K562 (cell line): ENCODE data around the gene ADI1. TPM values are rescaled to one million over a fixed set of nuclear protein-coding genes. Genes with fewer than 3 reads are reported as not detected.

Source experiments
- ATAC-seq: fragments of 200-7000 bp; cut with Tn5 transposase; 3 replicates; pipeline ENCODE4 v1.9.1; 2020; ENCODE audit warnings: moderate library complexity
- BruUV-seq: library from RNA; stranded (reverse); fragments of 400-500 nt; replicated peaks from 2 replicates; lab custom pipeline; 2021; lab: Mats Ljungman, UMichigan
- CTCF ChIA-PET: fragments of 300-600 bp; formaldehyde crosslinking; extraction: SDS; loops from one replicate; lab custom pipeline; 2021; ENCODE audit warnings: low intra/inter-chr PET ratio; lab: Yijun Ruan, JAX
- POLR2A ChIA-PET: fragments of 300-600, 350-650 bp; sonication (Branson Sonifier 250); formaldehyde crosslinking; extraction: SDS; loops from one replicate; lab custom pipeline; 2021; ENCODE audit warnings: antibody characterized with exemption, inconsistent platforms; lab: Yijun Ruan, JAX
- DNase-seq, 4 experiments: peaks; one replicate each; pipeline versions ENCODE4 v3.0.0 to v3.0.0-alpha.2; 2011 to 2018; ENCODE audit warnings: low spot score in 3 of 4, mixed read lengths in 3 of 4; ENCODE audit errors: extremely low read depth in 1 of 4
- FAIRE-seq: peaks from 2 replicates; lab custom pipeline; 2011; peaks lifted over from hg19 to GRCh38; lab: Jason Lieb, UNC
- H2AFZ ChIP-seq: 2 replicates; pipeline ENCODE4 v1.6.0; 2011; ENCODE audit warnings: low read depth, low read length, control low read depth, inconsistent platforms
- H3K27ac ChIP-seq: fragments of 200-600 bp; 3 replicates; pipeline ENCODE4 v1.8.0; 2011; ENCODE audit warnings: low read depth, mild to moderate bottlenecking, control low read depth, inconsistent platforms, low read length, moderate library complexity, mixed read lengths; ENCODE audit errors: extremely low read depth
- H3K27me3 ChIP-seq, 2 experiments: fragments of 300-600 bp in 1 of 2; 2 replicates in 1 of 2; 3 replicates in 1 of 2; pipeline versions ENCODE4 v1.6.0 to v1.8.0; 2011; ENCODE audit warnings: inconsistent platforms in 2 of 2, low read length in 2 of 2, mild to moderate bottlenecking in 1 of 2, mixed read lengths in 1 of 2, moderate library complexity in 1 of 2; ENCODE audit not compliant: control insufficient read depth in 2 of 2, insufficient read depth in 2 of 2
- H3K36me3 ChIP-seq: fragments of 300-600 bp; 3 replicates; pipeline ENCODE4 v1.8.0; 2011; ENCODE audit warnings: mild to moderate bottlenecking, low read length, inconsistent platforms; ENCODE audit not compliant: control insufficient read depth, insufficient read depth
- H3K4me1 ChIP-seq, 2 experiments: fragments of 200-600 bp in 1 of 2; replicated peaks in 1 of 2; 2 replicates in 1 of 2; 3 replicates in 1 of 2; pipeline versions ENCODE4 v1.5.1 to v1.8.0; 2011; ENCODE audit warnings: inconsistent platforms in 2 of 2, low read length in 2 of 2, mild to moderate bottlenecking in 1 of 2, mixed read lengths in 1 of 2, moderate library complexity in 1 of 2; ENCODE audit not compliant: control insufficient read depth in 2 of 2, insufficient read depth in 2 of 2
- H3K4me2 ChIP-seq: 2 replicates; pipeline ENCODE4 v1.6.1; 2011; ENCODE audit warnings: low read length, control low read depth, inconsistent platforms, mixed read lengths; ENCODE audit not compliant: insufficient read depth
- H3K4me3 ChIP-seq: fragments of 200-600 bp; sonication (generic), shearing (Covaris generic); 2 replicates; pipeline ENCODE4 v1.5.1; 2016; ENCODE audit warnings: control low read depth, inconsistent platforms
- H3K79me2 ChIP-seq: fragments of 200-600 bp; 3 replicates; pipeline ENCODE4 v1.8.0; 2011; ENCODE audit warnings: low read length, inconsistent platforms; ENCODE audit not compliant: control insufficient read depth, insufficient read depth
- H3K9ac ChIP-seq, 2 experiments: 2 replicates each; pipeline versions ENCODE4 v1.6.0 to v1.6.1; 2011; ENCODE audit warnings: low read depth in 2 of 2, low read length in 2 of 2, control low read depth in 1 of 2, inconsistent platforms in 1 of 2, mild to moderate bottlenecking in 1 of 2, mixed read lengths in 1 of 2; ENCODE audit not compliant: insufficient read depth in 1 of 2
- H3K9me1 ChIP-seq: one replicate; pipeline ENCODE4 v1.6.0; 2011; ENCODE audit warnings: inconsistent platforms, mild to moderate bottlenecking, low read length, moderate library complexity; ENCODE audit not compliant: control insufficient read depth, insufficient read depth
- H3K9me3 ChIP-seq: replicated peaks from 2 replicates; pipeline ENCODE4 v1.5.1; 2011; ENCODE audit warnings: low read depth, low read length, inconsistent platforms; ENCODE audit not compliant: control insufficient read depth, insufficient read depth
- H4K20me1 ChIP-seq: replicated peaks from 2 replicates; pipeline ENCODE4 v1.6.1; 2011; ENCODE audit warnings: low read length, inconsistent platforms, mixed read lengths; ENCODE audit not compliant: control insufficient read depth, insufficient read depth
- ARID2 ChIP-seq: fragments of 450-650 bp; IDR thresholded peaks from 2 replicates; pipeline ENCODE4 v1.6.1; 2017; ENCODE audit warnings: antibody characterized with exemption, mild to moderate bottlenecking
- CBX1 ChIP-seq: sonication (generic); IDR thresholded peaks from 2 replicates; pipeline ENCODE4 v1.6.1; 2016; ENCODE audit warnings: antibody characterized with exemption, low read depth, mild to moderate bottlenecking
- HNRNPLL ChIP-seq: fragments of 200-400 bp; formaldehyde crosslinking; IDR thresholded peaks from 2 replicates; pipeline ENCODE4 v1.6.1; 2017; ENCODE audit warnings: low read length, low read depth, mild to moderate bottlenecking; ENCODE audit not compliant: poor library complexity, severe bottlenecking
- MAX ChIP-seq: sonication (generic); formaldehyde crosslinking; IDR thresholded peaks from 2 replicates; pipeline ENCODE4 v1.9.0; 2022; ENCODE audit warnings: mild to moderate bottlenecking, missing genetic modification reagents
- MYC ChIP-seq, 2 experiments: fragments of 250-450 bp in 1 of 2; sonication (Bioruptor Pico) in 1 of 2; IDR thresholded peaks; 2 replicates each; pipeline versions ENCODE4 v1.5.1 to v1.6.1; 2012 to 2021; ENCODE audit warnings: low read depth in 2 of 2, borderline replicate concordance in 1 of 2, improper control_type of control experiment in 1 of 2, low read length in 1 of 2, mild to moderate bottlenecking in 1 of 2, moderate library complexity in 1 of 2
- NR2C2 ChIP-seq, 2 experiments: fragments of 200-800 bp in 1 of 2; sonication (Bioruptor generic) in 1 of 2; sonication (generic) in 1 of 2; formaldehyde crosslinking in 1 of 2; IDR thresholded peaks; 2 replicates each; pipeline versions ENCODE4 v1.6.1 to v1.8.0; 2016 to 2022; ENCODE audit warnings: mild to moderate bottlenecking in 1 of 2, missing compliant biosample characterization in 1 of 2, missing genetic modification characterization in 1 of 2, missing genetic modification reagents in 1 of 2
- RAD21 ChIP-seq, 2 experiments: fragments of 250-450 bp in 1 of 2; fragments of 450-650 bp in 1 of 2; sonication (Bioruptor Pico) in 1 of 2; formaldehyde crosslinking in 1 of 2; IDR thresholded peaks in 1 of 2; conservative IDR thresholded peaks in 1 of 2; 2 replicates each; pipeline versions ENCODE4 v1.4.0 to v1.8.0; 2020 to 2022; ENCODE audit warnings: mild to moderate bottlenecking in 2 of 2, moderate library complexity in 1 of 2
- RHOXF2B ChIP-seq: fragments of 250-450 bp; sonication (Bioruptor Pico); conservative IDR thresholded peaks from 2 replicates; pipeline ENCODE4 v1.5.1; 2021
- TAF1 ChIP-seq: IDR thresholded peaks from 2 replicates; pipeline ENCODE4 v1.6.1; 2011; ENCODE audit warnings: mild to moderate bottlenecking, low read length, moderate library complexity; ENCODE audit not compliant: insufficient read depth, control insufficient read depth, severe bottlenecking; ENCODE audit errors: extremely low read depth
- TBL1XR1 ChIP-seq, 2 experiments: IDR thresholded peaks; 2 replicates each; pipeline ENCODE4 v1.6.1; 2012; ENCODE audit warnings: improper control_type of control experiment in 2 of 2, low read length in 2 of 2, mild to moderate bottlenecking in 1 of 2
- TBP ChIP-seq: optimal IDR thresholded peaks from 2 replicates; pipeline ENCODE3; 2011; ENCODE audit warnings: low read depth, low read length, improper control_type of control experiment
- YY1 ChIP-seq, 3 experiments: IDR thresholded peaks; 2 replicates each; pipeline ENCODE4 v1.6.1; 2011; ENCODE audit warnings: low read length in 2 of 3, mild to moderate bottlenecking in 2 of 3, moderate library complexity in 2 of 3, borderline replicate concordance in 1 of 3, control low read depth in 1 of 3, low read depth in 1 of 3; ENCODE audit not compliant: insufficient read depth in 3 of 3, insufficient replicate concordance in 2 of 3, control insufficient read depth in 1 of 3, insufficient read length in 1 of 3; ENCODE audit errors: extremely low read depth in 1 of 3
- WGBS: fragments of 100-300 bp; shearing (Covaris generic); methylation state at CpG from one replicate; pipeline ENCODE4 v1.1.6; 2016; ENCODE audit warnings: low coverage, mixed read lengths; ENCODE audit not compliant: insufficient coverage; ENCODE audit errors: missing lambda C conversion rate; 5-methylcytosine and 5-hydroxymethylcytosine counted together
- in situ Hi-C: fragments of 300-500 bp; cut with MboI; formaldehyde crosslinking; loops from 4 replicates; pipeline ENCODE4 v1.15.0; 2018; ENCODE audit warnings: inconsistent platforms, mixed read lengths
- intact Hi-C: fragments of 100-400 bp; cut with micrococcal nuclease; formaldehyde crosslinking; loops from 2 replicates; pipeline ENCODE4 v1.14.2; 2022
- polyA plus RNA-seq, 8 experiments: library from polyadenylated mRNA; depleted of rRNA in 4 of 8; stranded (reverse) in 5 of 8; unstranded in 3 of 8; fragments of >200 nt; fragmentation: Nextera tagmentation in 2 of 8; fragmentation: Illumina TruSeq in 1 of 8; extraction: Ambion mirVana in 2 of 8; extraction: Trizol in 1 of 8; gene quantifications; 2 replicates each; pipeline versions ENCODE4 v1.2.1 to v1.2.3, GENCODE V29; 2011 to 2014; ENCODE audit warnings: inconsistent platforms in 1 of 8, missing spikeins in 1 of 8
- total RNA-seq, 7 experiments: library from RNA; depleted of rRNA in 6 of 7; stranded (reverse); fragments of >200 nt in 6 of 7; fragmentation: Illumina TruSeq in 2 of 7; extraction: Trizol in 2 of 7; gene quantifications; 2 replicates each; pipeline versions ENCODE4 v1.2.1 to v1.2.3, GENCODE V29; 2011 to 2021; ENCODE audit warnings: low replicate concordance in 1 of 7
- TF ChIP-seq, protein P1 (sequence below), 2 experiments: IDR thresholded peaks; 2 replicates each; pipeline ENCODE4 v1.6.1; 2011; ENCODE audit warnings: borderline replicate concordance in 1 of 2, control low read depth in 1 of 2, low read depth in 1 of 2, low read length in 1 of 2, mild to moderate bottlenecking in 1 of 2, mixed read lengths in 1 of 2, moderate library complexity in 1 of 2; ENCODE audit not compliant: insufficient read depth in 1 of 2, insufficient read length in 1 of 2, poor library complexity in 1 of 2, severe bottlenecking in 1 of 2; ENCODE audit errors: extremely low read depth in 1 of 2

Gene ADI1
- total and polyA plus RNA-seq, 9 of the 15 experiments (the other 6 are each of a cell fraction or from before 2014, with no cell fraction given) = 6.1 to 51.0 (median 27.1) TPM

DNA sequence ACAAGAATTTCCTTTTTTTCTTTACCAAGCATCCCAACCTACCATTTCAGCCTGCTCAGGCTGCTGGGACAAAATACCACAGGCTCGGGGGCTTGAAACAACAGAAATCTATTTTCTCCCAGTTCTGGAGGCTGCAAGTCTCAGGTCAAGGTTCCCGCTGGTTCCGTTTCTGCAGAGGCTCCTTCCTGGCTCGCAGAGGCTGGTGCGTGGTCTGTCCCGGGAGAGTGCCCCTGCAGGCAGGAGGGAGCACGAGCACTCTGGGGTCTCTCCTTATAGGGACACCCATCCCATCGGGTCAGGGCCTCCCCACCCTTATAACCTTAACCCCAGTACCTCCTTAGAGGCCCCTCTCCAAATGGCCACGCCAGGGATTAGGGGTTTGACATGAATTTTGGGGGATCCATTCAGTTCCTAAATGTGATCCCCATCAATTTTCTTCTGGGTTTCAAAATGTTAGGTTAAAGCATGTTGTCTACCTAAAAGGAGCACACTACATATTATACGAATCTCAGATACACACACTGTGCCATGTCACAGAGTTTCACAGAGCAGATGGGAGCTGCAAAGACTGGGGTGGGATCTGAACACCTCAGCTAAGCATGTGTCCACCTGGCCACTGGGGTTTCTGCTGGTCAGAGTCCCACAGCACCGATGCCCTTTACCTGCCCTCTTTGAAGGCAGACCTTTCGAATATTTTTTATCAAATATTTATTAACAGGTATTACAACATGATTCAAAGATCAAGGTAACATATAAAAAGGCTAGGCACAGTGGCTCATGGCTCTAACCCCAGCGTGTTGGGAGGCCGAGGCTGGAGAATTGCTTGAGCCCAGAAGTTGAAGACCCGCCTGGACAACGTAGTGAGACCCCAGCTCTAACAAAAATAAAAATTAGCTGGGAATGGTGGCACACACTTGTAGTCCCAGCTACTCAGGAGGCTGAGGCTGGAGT lies 17.6 kb upstream of the ADI1 start:
- Histone ChIP-seq H3K9ac (peak overlapping the region; percentile 82 to 98), H3K4me3 (peak overlapping the region; percentile 40), H3K27me3 (no peaks in the 10 kb centered on the region), H3K4me1 (peaks cover 9 to 18% of the 10 kb centered on the region in 2 experiments; a peak in 4 of 5 replicates), H3K27ac (peak overlapping the region; percentile 86), H3K9me3 (peaks cover 6% of the 10 kb centered on the region; the same call in 1 of the 2 replicates), H3K4me2 (peak overlapping the region; percentile 81), H3K9me1 (no peaks in the 10 kb centered on the region), H2AFZ (peak overlapping the region; percentile 92), H3K36me3 (peaks cover 29% of the 10 kb centered on the region; the same call in 2 of the 3 replicates), H3K79me2 (no peaks in the 10 kb centered on the region; the same call in 2 of the 3 replicates), H4K20me1 (no peaks in the 10 kb centered on the region)
- BruUV-seq = no TSS peak
- POLR2A ChIA-PET = interaction anchor here (2.3 kb wide), 1 partner anchor 13 kb away, joined by 8 read pairs; no protein-coding TSS in a partner anchor
- 50% methylated on average over 16 of the region's 16 CpGs for WGBS
- intact Hi-C loops (loop anchor here (1.0 to 5.0 kb wide), 2 partner anchors 35 to 115 kb away; no protein-coding TSS in a partner anchor), in situ Hi-C loops (no loop called here)
- CTCF ChIA-PET = no interaction called here
- FAIRE-seq = no peak
- peak; percentile 93 for ATAC-seq
- DNase-seq = peak; percentile 75 to 83 (median 79)
- TF ChIP-seq RHOXF2B (CRISPR knock-in tag) (no peak), YY1 (IDR thresholded peaks at IDR 0.05; ENCODE audit: borderline replicate concordance in 1 of 3, control insufficient read depth in 1 of 3, extremely low read depth in 1 of 3, insufficient read depth in 3 of 3, insufficient read length in 1 of 3, insufficient replicate concordance in 2 of 3, low read depth in 1 of 3, low read length in 2 of 3) (no peak), ARID2 (no peak), MAX (peak; percentile 54; the same call in 1 of the 2 replicates), CBX1 (0 out of 2 replicates have a peak, but pooled peaks have one; percentile 36), TBP (peak; percentile 36), MYC (IDR thresholded peaks at IDR 0.05; ENCODE audit: low read depth, low read length) (peak; percentile 80), MYC (CRISPR knock-in tag; IDR thresholded peaks at IDR 0.05; ENCODE audit: borderline replicate concordance, low read depth) (no peak), TAF1 (peak; percentile 35), TBL1XR1 (IDR thresholded peaks at IDR 0.05; ENCODE audit: low read length in 2 of 2) (0 out of 4 replicates have a peak, but pooled peaks of 1 of the 2 experiments have one; percentile 24), NR2C2 (CRISPR knock-in tag; IDR thresholded peaks at IDR 0.05) (no peak), NR2C2 (tag; IDR thresholded peaks at IDR 0.05) (peak; percentile 37; the same call in 1 of the 2 replicates), HNRNPLL (peak; percentile 47), RAD21 (CRISPR knock-in tag; conservative IDR thresholded peaks at IDR 0.05 in 1 of 2, IDR thresholded peaks at IDR 0.05 in 1 of 2) (peak in 1 of 2 experiments; percentile 51; a peak in 2 of 4 replicates)
- TF ChIP-seq, protein P1, sequence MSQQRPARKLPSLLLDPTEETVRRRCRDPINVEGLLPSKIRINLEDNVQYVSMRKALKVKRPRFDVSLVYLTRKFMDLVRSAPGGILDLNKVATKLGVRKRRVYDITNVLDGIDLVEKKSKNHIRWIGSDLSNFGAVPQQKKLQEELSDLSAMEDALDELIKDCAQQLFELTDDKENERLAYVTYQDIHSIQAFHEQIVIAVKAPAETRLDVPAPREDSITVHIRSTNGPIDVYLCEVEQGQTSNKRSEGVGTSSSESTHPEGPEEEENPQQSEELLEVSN (IDR thresholded peaks at IDR 0.05; ENCODE audit: borderline replicate concordance in 1 of 2, extremely low read depth in 1 of 2, insufficient read depth in 1 of 2, insufficient read length in 1 of 2, low read depth in 1 of 2, low read length in 1 of 2, poor library complexity in 1 of 2, severe bottlenecking in 1 of 2) = peak in 1 of 2 experiments; percentile 71
